Lower leg skin (tissue), 4 donors: ENCODE results near the gene LYG1. TPM values are rescaled to one million over a fixed set of nuclear protein-coding genes. Genes with fewer than 3 reads are reported as not detected.
"Not testable (repeated sequence)": the region's sequence is repeated elsewhere in the genome, so short reads cannot be mapped to it uniquely, and the experiment has no call there.

Source experiments
- DNase-seq, 2 donors: peaks; one replicate each; pipeline ENCODE4 v3.0.0-alpha.2; 2019; ENCODE audit warnings: low spot score in 2 of 2
- H3K4me3 ChIP-seq: fragments of 200-600 bp; sonication (generic); 2 replicates; pipeline ENCODE4 v1.5.1; 2017; ENCODE audit warnings: mild to moderate bottlenecking, low read depth; ENCODE audit not compliant: poor library complexity, severe bottlenecking
- POLR2A ChIP-seq, 2 donors: fragments of 450-650 bp; IDR thresholded peaks; one replicate each; pipeline ENCODE4 v1.6.1; 2016 to 2017; ENCODE audit warnings: antibody characterized with exemption in 2 of 2, mild to moderate bottlenecking in 1 of 2, moderate library complexity in 1 of 2
- WGBS, 2 donors: methylation state at CpG; one replicate each; pipeline ENCODE4 v1.1.5; 2018; 5-methylcytosine and 5-hydroxymethylcytosine counted together
- intact Hi-C: fragments of 100-400 bp; cut with DNase I; formaldehyde crosslinking; loops from one replicate; pipeline ENCODE4 v1.15.0; 2023; ENCODE audit warnings: low total_unique reads
- total RNA-seq, 4 donors: library from RNA; depleted of rRNA; stranded (reverse); fragments of >200 nt; gene quantifications; one replicate each; pipeline ENCODE4 v1.1.0, GENCODE V29; 2016
- TF ChIP-seq, protein P1 (sequence below), 3 donors: fragments of 450-650 bp; IDR thresholded peaks; one replicate each; pipeline ENCODE4 v1.5.1; 2016; ENCODE audit warnings: antibody characterized with exemption in 3 of 3, mild to moderate bottlenecking in 3 of 3, moderate library complexity in 2 of 3

Gene LYG1
- total RNA-seq, 4 donors from 2014 or later: 0.97 to 1.7 TPM; not detected in 2

DNA sequence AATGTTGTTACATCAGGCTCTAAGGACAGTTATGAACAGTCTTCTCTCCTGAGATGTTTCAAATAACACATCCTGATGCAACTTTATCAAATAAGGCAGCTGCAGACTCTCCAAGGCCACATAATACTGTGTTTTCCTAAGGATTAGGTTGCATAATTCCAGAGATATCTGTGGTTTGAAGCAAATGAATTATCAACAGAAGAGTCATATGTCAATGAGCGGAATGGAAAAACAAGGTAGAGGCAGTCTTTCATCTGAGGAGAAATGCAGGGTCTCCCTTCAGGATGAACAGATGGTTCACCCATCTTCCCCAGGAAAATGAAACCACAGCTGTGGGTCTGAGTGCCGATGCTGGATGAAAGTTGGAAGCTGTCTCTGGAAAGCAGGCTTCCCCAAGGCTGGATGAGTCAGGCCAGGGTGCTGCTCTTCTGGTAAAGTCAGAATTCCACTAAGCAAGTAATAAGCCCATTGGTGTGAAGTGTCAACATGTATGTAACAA is 22.2 kb downstream of the LYG1 start:
- DNase-seq: no peak
- intact Hi-C loops: no loop called here
- 83 to 84% methylated on average over 2 of the region's 2 CpGs for WGBS, 2 donors
- TF ChIP-seq POLR2A (IDR thresholded peaks at IDR 0.05): no peak
- TF ChIP-seq, protein P1, sequence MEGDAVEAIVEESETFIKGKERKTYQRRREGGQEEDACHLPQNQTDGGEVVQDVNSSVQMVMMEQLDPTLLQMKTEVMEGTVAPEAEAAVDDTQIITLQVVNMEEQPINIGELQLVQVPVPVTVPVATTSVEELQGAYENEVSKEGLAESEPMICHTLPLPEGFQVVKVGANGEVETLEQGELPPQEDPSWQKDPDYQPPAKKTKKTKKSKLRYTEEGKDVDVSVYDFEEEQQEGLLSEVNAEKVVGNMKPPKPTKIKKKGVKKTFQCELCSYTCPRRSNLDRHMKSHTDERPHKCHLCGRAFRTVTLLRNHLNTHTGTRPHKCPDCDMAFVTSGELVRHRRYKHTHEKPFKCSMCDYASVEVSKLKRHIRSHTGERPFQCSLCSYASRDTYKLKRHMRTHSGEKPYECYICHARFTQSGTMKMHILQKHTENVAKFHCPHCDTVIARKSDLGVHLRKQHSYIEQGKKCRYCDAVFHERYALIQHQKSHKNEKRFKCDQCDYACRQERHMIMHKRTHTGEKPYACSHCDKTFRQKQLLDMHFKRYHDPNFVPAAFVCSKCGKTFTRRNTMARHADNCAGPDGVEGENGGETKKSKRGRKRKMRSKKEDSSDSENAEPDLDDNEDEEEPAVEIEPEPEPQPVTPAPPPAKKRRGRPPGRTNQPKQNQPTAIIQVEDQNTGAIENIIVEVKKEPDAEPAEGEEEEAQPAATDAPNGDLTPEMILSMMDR (IDR thresholded peaks at IDR 0.05): no peak
- no peak overlapping the region for H3K4me3 ChIP-seq

DNA sequence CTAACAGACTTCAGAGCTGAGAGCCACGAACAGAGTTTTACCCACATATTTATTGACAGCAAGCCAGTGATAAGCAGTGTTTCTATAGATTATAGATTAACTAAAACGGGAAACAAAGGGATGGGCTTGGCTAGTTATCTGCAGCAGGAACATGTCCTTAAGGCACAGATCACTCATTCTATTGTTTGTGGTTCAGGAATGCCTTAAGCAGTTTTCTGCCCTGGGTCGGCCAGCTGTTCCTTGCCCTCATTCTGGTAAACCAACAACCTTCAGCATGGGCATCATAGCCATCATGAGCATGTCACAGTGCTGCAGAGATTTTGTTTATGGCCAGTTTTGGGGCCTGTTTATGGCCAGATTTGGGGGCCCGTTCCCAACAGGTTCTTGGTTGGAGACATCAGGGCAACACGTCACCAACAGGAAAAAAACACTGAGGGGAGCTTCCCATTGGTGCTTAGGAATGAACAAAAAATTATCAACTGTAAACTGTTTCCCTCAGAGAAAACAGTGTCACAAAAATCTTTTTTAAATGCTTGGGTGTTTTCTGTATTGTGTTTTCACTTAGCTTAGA is 22.7 kb downstream of the LYG1 start:
- intact Hi-C loops, DNase-seq, H3K4me3 ChIP-seq: not testable (repeated sequence)
- WGBS, 2 donors: 89 to 92% methylated on average over 5 of the region's 5 CpGs

DNA sequence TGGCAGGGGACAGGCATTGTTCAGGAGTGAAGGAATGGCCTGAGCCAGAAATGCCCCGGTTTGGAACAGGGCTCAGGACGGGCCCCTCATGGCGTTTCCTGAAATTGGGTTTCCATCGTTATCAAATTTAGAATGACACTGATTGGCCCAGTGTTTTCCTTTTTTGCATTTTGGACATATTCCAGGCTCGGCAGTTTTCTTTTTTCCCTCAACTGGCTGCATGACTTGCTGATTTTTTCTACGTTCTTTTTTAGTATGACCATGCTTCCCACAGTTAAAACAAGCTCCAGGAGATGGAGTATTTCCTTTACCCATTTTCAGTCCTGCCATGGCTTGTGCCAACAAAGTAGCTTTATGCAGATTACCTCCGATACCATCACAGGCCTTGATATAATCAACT is 25.1 kb downstream of the LYG1 start:
- TF ChIP-seq POLR2A (IDR thresholded peaks at IDR 0.05): no peak
- TF ChIP-seq, protein P1 (IDR thresholded peaks at IDR 0.05): no peak
- no peak for DNase-seq
- WGBS, 2 donors: 45 to 46% methylated on average over 7 of the region's 7 CpGs
- H3K4me3 ChIP-seq: no peak overlapping the region
- intact Hi-C loops: no loop called here

DNA sequence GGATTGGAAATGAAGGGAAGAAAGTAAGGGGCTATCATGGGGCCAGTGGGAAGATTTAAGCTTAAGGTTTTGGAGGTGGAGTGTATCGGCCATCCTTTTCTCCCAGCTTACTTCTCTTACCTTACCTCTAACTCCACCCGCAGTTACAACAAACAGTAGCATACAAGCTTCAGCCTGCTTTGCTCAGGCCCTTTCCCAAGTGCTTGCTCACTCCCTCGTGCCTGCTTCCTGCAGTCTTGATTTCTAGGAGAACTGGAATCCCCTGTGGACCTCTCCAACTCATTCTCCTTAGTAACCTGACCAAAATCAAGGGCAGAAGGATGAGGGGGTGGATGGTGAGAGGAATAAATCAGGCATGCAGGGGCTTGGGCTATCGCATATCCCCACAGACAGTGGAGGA is 39.8 kb downstream of the LYG1 start:
- H3K4me3 ChIP-seq: no peak overlapping the region
- DNase-seq: no peak
- TF ChIP-seq POLR2A (IDR thresholded peaks at IDR 0.05): no peak
- TF ChIP-seq, protein P1 (IDR thresholded peaks at IDR 0.05): no peak
- intact Hi-C loops: no loop called here
- 57 to 71% methylated on average over 4 of the region's 4 CpGs for WGBS, 2 donors

DNA sequence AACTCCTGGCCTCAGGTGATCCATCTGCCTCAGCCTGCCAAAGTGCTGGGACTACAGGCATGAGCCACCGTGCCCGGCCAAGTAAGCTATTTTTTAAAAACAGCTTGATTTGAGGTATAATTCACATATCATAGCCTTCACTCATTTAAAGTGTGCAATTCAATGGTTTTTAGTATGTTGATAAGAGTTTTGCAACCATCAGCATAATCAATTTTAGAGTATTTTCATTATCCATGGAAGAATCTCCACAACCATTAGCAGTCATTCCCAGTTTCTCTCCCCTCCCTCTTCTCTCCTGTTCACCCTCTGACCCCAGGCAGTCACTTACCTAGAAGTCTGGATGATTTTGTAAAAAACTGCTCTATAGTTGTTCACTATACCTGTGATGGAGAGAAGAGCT is 40.8 kb downstream of the LYG1 start:
- no peak overlapping the region for H3K4me3 ChIP-seq
- TF ChIP-seq, protein P1 (IDR thresholded peaks at IDR 0.05): no peak
- TF ChIP-seq POLR2A (IDR thresholded peaks at IDR 0.05): no peak
- no peak for DNase-seq
- WGBS, 2 donors: 93 to 100% methylated on average over 2 of the region's 2 CpGs
- intact Hi-C loops: no loop called here

DNA sequence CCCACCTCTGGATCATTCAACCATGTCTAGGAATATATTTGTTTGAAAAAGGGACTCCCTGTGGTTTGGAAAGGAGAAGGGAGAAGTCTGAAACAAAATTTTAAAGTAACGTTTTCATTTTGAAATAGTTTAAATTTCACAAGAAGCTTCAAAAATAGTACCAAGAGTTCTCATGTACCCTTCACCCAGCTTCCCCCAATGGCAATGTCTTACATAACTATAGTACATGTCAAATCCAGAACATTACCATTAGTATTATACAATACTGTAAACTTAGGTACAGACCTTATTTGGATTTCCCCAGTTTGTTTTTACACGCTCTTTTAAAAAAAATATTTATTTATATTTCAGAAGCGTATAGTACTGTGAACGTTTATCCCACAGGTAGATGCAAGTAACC is 41.5 kb downstream of the LYG1 start:
- intact Hi-C loops: no loop called here
- no peak overlapping the region for H3K4me3 ChIP-seq
- TF ChIP-seq, protein P1 (IDR thresholded peaks at IDR 0.05): no peak
- TF ChIP-seq POLR2A (IDR thresholded peaks at IDR 0.05): no peak
- no peak for DNase-seq
- WGBS, 2 donors: 93 to 94% methylated on average over 4 of the region's 4 CpGs
